Measurements from ENCODE around the gene GNAO1.

DNA sequence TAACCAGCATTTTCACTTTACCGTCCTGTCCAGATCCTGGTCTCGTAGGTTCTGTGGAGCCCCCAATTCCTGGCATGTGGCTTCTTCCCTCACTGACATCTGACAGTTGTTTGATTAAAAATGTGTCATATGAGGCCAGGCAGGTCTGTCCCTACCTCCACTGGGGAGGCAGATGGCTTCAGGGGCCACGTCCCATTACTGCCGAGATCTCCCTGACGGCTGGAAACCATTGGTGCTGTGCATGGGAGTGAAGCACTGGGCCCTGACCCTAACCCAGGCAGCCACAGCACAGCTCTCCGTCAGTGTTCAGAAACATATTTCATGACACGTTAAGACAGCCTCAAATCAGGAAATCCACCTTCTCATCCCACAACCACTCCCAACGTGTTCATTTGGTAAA is 77.5 kb downstream of the GNAO1 start:
- TF ChIP-seq, protein P1, sequence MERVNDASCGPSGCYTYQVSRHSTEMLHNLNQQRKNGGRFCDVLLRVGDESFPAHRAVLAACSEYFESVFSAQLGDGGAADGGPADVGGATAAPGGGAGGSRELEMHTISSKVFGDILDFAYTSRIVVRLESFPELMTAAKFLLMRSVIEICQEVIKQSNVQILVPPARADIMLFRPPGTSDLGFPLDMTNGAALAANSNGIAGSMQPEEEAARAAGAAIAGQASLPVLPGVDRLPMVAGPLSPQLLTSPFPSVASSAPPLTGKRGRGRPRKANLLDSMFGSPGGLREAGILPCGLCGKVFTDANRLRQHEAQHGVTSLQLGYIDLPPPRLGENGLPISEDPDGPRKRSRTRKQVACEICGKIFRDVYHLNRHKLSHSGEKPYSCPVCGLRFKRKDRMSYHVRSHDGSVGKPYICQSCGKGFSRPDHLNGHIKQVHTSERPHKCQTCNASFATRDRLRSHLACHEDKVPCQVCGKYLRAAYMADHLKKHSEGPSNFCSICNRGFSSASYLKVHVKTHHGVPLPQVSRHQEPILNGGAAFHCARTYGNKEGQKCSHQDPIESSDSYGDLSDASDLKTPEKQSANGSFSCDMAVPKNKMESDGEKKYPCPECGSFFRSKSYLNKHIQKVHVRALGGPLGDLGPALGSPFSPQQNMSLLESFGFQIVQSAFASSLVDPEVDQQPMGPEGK (CRISPR knock-in tag; IDR thresholded peaks at IDR 0.05; ENCODE audit: borderline replicate concordance) = no peak
- TF ChIP-seq RARB (CRISPR knock-in tag; IDR thresholded peaks at IDR 0.05) = no peak
- no peak for TF ChIP-seq BACH2 (CRISPR knock-in tag; IDR thresholded peaks at IDR 0.05; ENCODE audit: borderline replicate concordance)
- TF ChIP-seq ZFP3 (CRISPR knock-in tag; IDR thresholded peaks at IDR 0.05) = no peak
- TF ChIP-seq ARNTL (CRISPR knock-in tag; IDR thresholded peaks at IDR 0.05; ENCODE audit: borderline replicate concordance, low read depth) = no peak
- no peak for TF ChIP-seq GLIS3 (CRISPR knock-in tag; IDR thresholded peaks at IDR 0.05)
